ENCODE data around the gene MYCBP2. TPM values are rescaled to one million over a fixed set of nuclear protein-coding genes. Genes with fewer than 3 reads are reported as not detected.
A peak's percentile ranks its signal among the peaks of the same experiment; 100 is the strongest.
"Not testable (repeated sequence)": the region's sequence is repeated elsewhere in the genome, so short reads cannot be mapped to it uniquely, and the experiment has no call there.

Gene MYCBP2
- total RNA-seq, 2 donors from 2014 or later: 108 to 135 TPM

- peaks cover 26% of the 10 kb centered on the region for H3K36me3 Mint-ChIP-seq
- ATAC-seq: no peak
- H3K4me1 Mint-ChIP-seq (ENCODE audit: low read depth in 2 of 2): no peaks in the 10 kb centered on the region
- no peak for DNase-seq (ENCODE audit: low spot score)
- no peak overlapping the region for H3K27ac Mint-ChIP-seq
- H3K9me3 Mint-ChIP-seq: no peaks in the 10 kb centered on the region
- H3K4me3 Mint-ChIP-seq: no peak overlapping the region
- no peaks in the 10 kb centered on the region for H3K27me3 Mint-ChIP-seq
These were observed 113.2 kb downstream of the MYCBP2 start for GRCh38 chr13:77213644-77214043.

- no peaks in the 10 kb centered on the region for H3K27me3 Mint-ChIP-seq
- no peak for DNase-seq (ENCODE audit: low spot score)
- no peak overlapping the region for H3K4me3 Mint-ChIP-seq
- peaks cover 6 to 7% of the 10 kb centered on the region in 2 donors for H3K4me1 Mint-ChIP-seq (ENCODE audit: low read depth in 2 of 2)
- H3K9me3 Mint-ChIP-seq: no peaks in the 10 kb centered on the region
- peak overlapping the region; percentile 40 to 48 for H3K27ac Mint-ChIP-seq
- ATAC-seq: no peak
- peaks cover 19% of the 10 kb centered on the region for H3K36me3 Mint-ChIP-seq
These were observed 119.0 kb downstream of the MYCBP2 start for GRCh38 chr13:77207943-77208342.

- not testable (repeated sequence) for H3K4me3 Mint-ChIP-seq; H3K27me3 Mint-ChIP-seq; ATAC-seq; H3K36me3 Mint-ChIP-seq; H3K27ac Mint-ChIP-seq; H3K9me3 Mint-ChIP-seq; DNase-seq (ENCODE audit: low spot score); H3K4me1 Mint-ChIP-seq (ENCODE audit: low read depth in 2 of 2)
These were observed 127.9 kb downstream of the MYCBP2 start for GRCh38 chr13:77198995-77199394.

GRCh38 chr13:77196052-77196618 is 130.8 kb downstream of the MYCBP2 start:
- ATAC-seq: no peak
- Mint-ChIP-seq H3K4me3 (no peak overlapping the region), H3K27ac (no peak overlapping the region), H3K9me3 (no peaks in the 10 kb centered on the region), H3K36me3 (peaks cover 6% of the 10 kb centered on the region), H3K4me1 (ENCODE audit: low read depth in 2 of 2) (no peaks in the 10 kb centered on the region), H3K27me3 (no peaks in the 10 kb centered on the region)
- no peak for DNase-seq (ENCODE audit: low spot score)

GRCh38 chr13:77190349-77190958 is 136.4 kb downstream of the MYCBP2 start:
- Mint-ChIP-seq H3K27ac (no peak overlapping the region), H3K27me3 (no peaks in the 10 kb centered on the region), H3K4me3 (no peak overlapping the region), H3K4me1 (ENCODE audit: low read depth in 2 of 2) (no peaks in the 10 kb centered on the region), H3K36me3 (peaks cover 19% of the 10 kb centered on the region), H3K9me3 (no peaks in the 10 kb centered on the region)
- no peak for ATAC-seq
- no peak for DNase-seq (ENCODE audit: low spot score)

- Mint-ChIP-seq H3K27me3 (no peaks in the 10 kb centered on the region), H3K9me3 (no peaks in the 10 kb centered on the region), H3K27ac (no peak overlapping the region), H3K4me1 (ENCODE audit: low read depth in 2 of 2) (peaks cover 4 to 7% of the 10 kb centered on the region in 2 donors), H3K36me3 (peaks cover 35% of the 10 kb centered on the region), H3K4me3 (no peak overlapping the region)
- no peak for ATAC-seq
- no peak for DNase-seq (ENCODE audit: low spot score)
These were observed 141.2 kb downstream of the MYCBP2 start for GRCh38 chr13:77185721-77186120.

- peaks cover 4 to 7% of the 10 kb centered on the region in 2 donors for H3K4me1 Mint-ChIP-seq (ENCODE audit: low read depth in 2 of 2)
- H3K27ac Mint-ChIP-seq: peak overlapping the region; percentile 38 to 55
- DNase-seq (ENCODE audit: low spot score): no peak
- no peak overlapping the region for H3K4me3 Mint-ChIP-seq
- H3K36me3 Mint-ChIP-seq: peaks cover 41% of the 10 kb centered on the region
- peak; percentile 79 to 97 for ATAC-seq
- no peaks in the 10 kb centered on the region for H3K27me3 Mint-ChIP-seq
- no peaks in the 10 kb centered on the region for H3K9me3 Mint-ChIP-seq
These were observed 142.4 kb downstream of the MYCBP2 start for GRCh38 chr13:77184455-77184854.

- Mint-ChIP-seq H3K4me3 (no peak overlapping the region), H3K36me3 (peaks cover 35% of the 10 kb centered on the region), H3K4me1 (ENCODE audit: low read depth in 2 of 2) (peaks cover 4 to 7% of the 10 kb centered on the region in 2 donors), H3K9me3 (no peaks in the 10 kb centered on the region), H3K27me3 (no peaks in the 10 kb centered on the region), H3K27ac (no peak overlapping the region)
- DNase-seq (ENCODE audit: low spot score) (no peak), ATAC-seq (no peak)
These were observed 146.9 kb downstream of the MYCBP2 start for GRCh38 chr13:77180011-77180410.

GRCh38 chr13:77177646-77178045 is 149.2 kb downstream of the MYCBP2 start:
- no peak for ATAC-seq
- Mint-ChIP-seq H3K27me3 (no peaks in the 10 kb centered on the region), H3K4me1 (ENCODE audit: low read depth in 2 of 2) (no peaks in the 10 kb centered on the region), H3K4me3 (no peak overlapping the region), H3K9me3 (no peaks in the 10 kb centered on the region), H3K27ac (no peak overlapping the region), H3K36me3 (peaks cover 24% of the 10 kb centered on the region)
- no peak for DNase-seq (ENCODE audit: low spot score)

GRCh38 chr13:77176350-77176749 is 150.5 kb downstream of the MYCBP2 start:
- Mint-ChIP-seq H3K4me3 (no peak overlapping the region), H3K4me1 (ENCODE audit: low read depth in 2 of 2) (peaks cover 5% of the 10 kb centered on the region in 2 donors), H3K9me3 (no peaks in the 10 kb centered on the region), H3K36me3 (peaks cover 22% of the 10 kb centered on the region), H3K27me3 (no peaks in the 10 kb centered on the region), H3K27ac (no peak overlapping the region)
- ATAC-seq: no peak
- no peak for DNase-seq (ENCODE audit: low spot score)

- H3K9me3 Mint-ChIP-seq: no peaks in the 10 kb centered on the region
- no peak overlapping the region for H3K27ac Mint-ChIP-seq
- ATAC-seq (peak; percentile 27 to 48), DNase-seq (ENCODE audit: low spot score) (no peak)
- H3K4me1 Mint-ChIP-seq (ENCODE audit: low read depth in 2 of 2): peaks cover 5% of the 10 kb centered on the region in 2 donors
- H3K27me3 Mint-ChIP-seq: no peaks in the 10 kb centered on the region
- H3K36me3 Mint-ChIP-seq: peaks cover 26% of the 10 kb centered on the region
- H3K4me3 Mint-ChIP-seq: no peak overlapping the region
These were observed 154.2 kb downstream of the MYCBP2 start for GRCh38 chr13:77172650-77173049.

GRCh38 chr13:77171451-77171850 is 155.4 kb downstream of the MYCBP2 start:
- no peak overlapping the region for H3K27ac Mint-ChIP-seq
- no peak for DNase-seq (ENCODE audit: low spot score)
- H3K4me1 Mint-ChIP-seq (ENCODE audit: low read depth in 2 of 2): peaks cover 5 to 10% of the 10 kb centered on the region in 2 donors
- H3K27me3 Mint-ChIP-seq: no peaks in the 10 kb centered on the region
- H3K4me3 Mint-ChIP-seq: no peak overlapping the region
- no peak for ATAC-seq
- peaks cover 33% of the 10 kb centered on the region for H3K36me3 Mint-ChIP-seq
- no peaks in the 10 kb centered on the region for H3K9me3 Mint-ChIP-seq

GRCh38 chr13:77168237-77168636 is 158.7 kb downstream of the MYCBP2 start:
- Mint-ChIP-seq H3K36me3 (peaks cover 40% of the 10 kb centered on the region), H3K27ac (no peak overlapping the region), H3K9me3 (no peaks in the 10 kb centered on the region), H3K27me3 (no peaks in the 10 kb centered on the region), H3K4me3 (no peak overlapping the region), H3K4me1 (ENCODE audit: low read depth in 2 of 2) (peaks cover 8 to 10% of the 10 kb centered on the region in 2 donors)
- no peak for DNase-seq (ENCODE audit: low spot score)
- no peak for ATAC-seq

GRCh38 chr13:77150651-77151050 is 176.2 kb downstream of the MYCBP2 start:
- no peak overlapping the region for H3K27ac Mint-ChIP-seq

GRCh38 chr13:77143431-77143830 is 183.5 kb downstream of the MYCBP2 start:
- Mint-ChIP-seq H3K4me1 (ENCODE audit: low read depth in 2 of 2) (peaks cover 2 to 3% of the 10 kb centered on the region in 2 donors), H3K9me3 (no peaks in the 10 kb centered on the region), H3K27ac (peak overlapping the region in 1 of 2 donors; percentile 14), H3K27me3 (no peaks in the 10 kb centered on the region), H3K4me3 (no peak overlapping the region), H3K36me3 (peaks cover 25% of the 10 kb centered on the region)
- no peak for ATAC-seq
- DNase-seq (ENCODE audit: low spot score): no peak

More at GRCh38 chr13:77150651-77151050, 176.2 kb downstream of the MYCBP2 start:
- ATAC-seq (no peak), DNase-seq (ENCODE audit: low spot score) (no peak)
- Mint-ChIP-seq H3K9me3 (no peaks in the 10 kb centered on the region), H3K27me3 (no peaks in the 10 kb centered on the region), H3K36me3 (peaks cover 22% of the 10 kb centered on the region), H3K4me3 (no peak overlapping the region), H3K4me1 (ENCODE audit: low read depth in 2 of 2) (peaks cover 0 to 5% of the 10 kb centered on the region in 2 donors)

All from natural killer cell treated with Interleukin-12 subunit alpha and Interleukin-12 subunit beta and Interleukin-15 and Interleukin-18, amount 100 ng/mL, for 72 hours (primary cell).